ENCODE measurements around the gene RNF215. TPM values are rescaled to one million over a fixed set of nuclear protein-coding genes. Genes with fewer than 3 reads are reported as not detected.

RNF215 gene
- total RNA-seq, 1 experiment from 2014 or later, result 24.7 TPM

DNA sequence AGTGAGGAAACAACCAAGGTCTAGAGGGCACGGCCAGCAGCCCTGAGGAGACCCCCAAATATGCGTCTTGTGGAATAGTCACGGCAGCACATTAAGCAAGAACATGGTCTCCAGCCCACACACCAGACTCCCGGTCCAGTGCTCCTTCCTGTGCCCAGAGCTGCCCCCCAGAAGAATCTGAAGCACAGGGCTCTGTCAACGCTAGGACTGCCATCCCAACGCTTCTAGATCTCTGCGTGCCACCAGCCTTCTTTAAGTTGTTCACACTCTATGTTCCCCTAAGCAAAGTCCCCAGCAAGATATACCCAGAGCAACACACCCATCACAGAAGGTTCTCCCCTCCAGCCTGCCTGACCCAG is 6.1 kb upstream of the RNF215 start:
- peaks cover 17% of the 10 kb centered on the region for H3K27me3 ChIP-seq (ENCODE audit: control insufficient read depth, insufficient read depth, low read length)
- H3K4me3 ChIP-seq (ENCODE audit: insufficient read depth, low read depth, low read length), result no peak overlapping the region
- no peaks in the 10 kb centered on the region for H3K36me3 ChIP-seq (replicated peaks; ENCODE audit: control insufficient read depth, insufficient read depth, low read length)
- DNase-seq, result peak; percentile 22

- DNase-seq, result peak; percentile 64
- Histone ChIP-seq H3K27me3 (ENCODE audit: control insufficient read depth, insufficient read depth, low read length) (peaks cover 14% of the 10 kb centered on the region), H3K36me3 (replicated peaks; ENCODE audit: control insufficient read depth, insufficient read depth, low read length) (no peaks in the 10 kb centered on the region), H3K4me3 (ENCODE audit: insufficient read depth, low read depth, low read length) (no peak overlapping the region)
Observed at GRCh38 chr22:30392661-30393321, 5.6 kb upstream of the RNF215 start.

DNA sequence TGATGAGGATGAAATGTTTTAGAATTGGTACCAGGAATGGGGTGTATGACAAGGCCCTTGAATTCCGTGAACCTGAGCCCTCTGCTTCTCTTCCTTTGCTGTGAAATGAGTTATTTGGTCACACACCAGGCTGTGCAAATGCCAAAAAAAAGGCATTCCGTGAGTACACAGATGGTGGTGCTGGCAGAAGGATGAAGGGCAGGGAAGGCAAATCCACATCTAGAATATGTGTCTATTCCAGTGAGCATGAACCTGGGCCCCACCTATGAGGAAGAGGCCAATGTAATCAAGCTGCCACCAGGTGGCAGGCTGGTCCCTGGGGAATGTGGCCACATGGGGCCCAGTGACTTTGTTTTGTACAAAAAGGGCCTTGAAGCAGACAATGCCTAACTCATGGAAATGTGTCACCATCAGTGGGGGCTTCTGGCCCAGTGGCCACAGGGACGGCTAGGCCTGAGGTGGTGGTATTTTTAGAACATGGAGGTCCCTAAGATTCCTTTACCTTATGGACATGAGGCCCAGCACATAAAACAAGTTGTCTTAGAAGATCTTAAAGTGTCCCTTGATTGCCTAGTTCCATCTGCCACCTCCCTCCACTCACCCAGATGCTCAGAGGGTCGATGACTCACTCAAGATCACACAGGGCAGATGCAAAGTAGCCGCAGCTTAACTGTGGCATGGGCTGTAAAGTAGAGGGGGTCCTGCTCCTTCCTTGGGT is 3.9 kb upstream of the RNF215 start:
- DNase-seq, result peak; percentile 87
- no peak overlapping the region for H3K4me3 ChIP-seq (ENCODE audit: insufficient read depth, low read depth, low read length)
- no peaks in the 10 kb centered on the region for H3K36me3 ChIP-seq (replicated peaks; ENCODE audit: control insufficient read depth, insufficient read depth, low read length)
- H3K27me3 ChIP-seq (ENCODE audit: control insufficient read depth, insufficient read depth, low read length), result peaks cover 5% of the 10 kb centered on the region

DNA sequence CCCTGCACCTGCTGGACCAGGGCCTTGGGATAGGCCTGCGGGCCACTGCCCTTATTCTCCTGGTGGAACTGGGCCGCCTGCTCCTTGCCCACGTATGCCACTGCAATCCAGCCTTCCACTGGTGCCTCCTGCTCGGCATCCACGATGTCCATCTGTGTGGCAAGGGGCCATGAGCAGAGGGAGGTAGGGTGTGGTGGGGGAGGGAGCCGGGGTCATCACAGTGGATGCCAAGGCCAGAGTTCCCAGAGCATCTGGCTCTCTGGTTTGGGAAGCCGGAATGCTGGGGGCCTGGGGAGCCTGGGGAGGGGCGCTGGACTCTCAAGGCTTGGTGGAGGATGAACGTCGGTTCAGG is 627 bp downstream of the RNF215 start:
- Histone ChIP-seq H3K27me3 (ENCODE audit: control insufficient read depth, insufficient read depth, low read length) (no peaks in the 10 kb centered on the region), H3K36me3 (replicated peaks; ENCODE audit: control insufficient read depth, insufficient read depth, low read length) (peaks cover 7% of the 10 kb centered on the region), H3K4me3 (ENCODE audit: insufficient read depth, low read depth, low read length) (peak overlapping the region; percentile 78)
- no peak for DNase-seq

- no peak for DNase-seq
- no peak overlapping the region for H3K4me3 ChIP-seq (ENCODE audit: insufficient read depth, low read depth, low read length)
- no peaks in the 10 kb centered on the region for H3K27me3 ChIP-seq (ENCODE audit: control insufficient read depth, insufficient read depth, low read length)
- peaks cover 7% of the 10 kb centered on the region for H3K36me3 ChIP-seq (replicated peaks; ENCODE audit: control insufficient read depth, insufficient read depth, low read length)
Observed at GRCh38 chr22:30385942-30386341, 1.3 kb downstream of the RNF215 start.

DNA sequence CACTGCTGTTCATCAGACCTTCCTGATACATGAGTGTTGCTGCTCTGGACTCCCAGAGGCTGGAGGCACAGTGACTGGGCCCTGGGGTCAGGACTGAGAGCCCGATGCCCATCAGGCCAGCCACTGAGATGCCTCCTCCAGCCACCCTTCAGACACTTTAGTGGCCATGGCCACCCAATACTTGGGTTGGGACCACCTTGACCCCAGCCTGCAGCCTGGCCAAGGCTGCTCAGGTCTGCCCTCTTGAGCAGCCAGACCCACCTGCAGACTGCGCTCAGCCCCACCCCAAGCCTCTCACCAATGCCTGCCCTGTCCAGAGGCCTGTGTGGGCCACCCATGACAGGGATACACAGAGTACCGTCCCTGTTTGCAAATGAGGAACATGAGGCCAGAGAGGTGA is 4.2 kb downstream of the RNF215 start:
- DNase-seq, result no peak
- no peaks in the 10 kb centered on the region for H3K27me3 ChIP-seq (ENCODE audit: control insufficient read depth, insufficient read depth, low read length)
- peaks cover 9% of the 10 kb centered on the region for H3K36me3 ChIP-seq (replicated peaks; ENCODE audit: control insufficient read depth, insufficient read depth, low read length)
- no peak overlapping the region for H3K4me3 ChIP-seq (ENCODE audit: insufficient read depth, low read depth, low read length)

GRCh38 chr22:30382340-30382739 is 4.9 kb downstream of the RNF215 start:
- no peak for DNase-seq
- peaks cover 12% of the 10 kb centered on the region for H3K36me3 ChIP-seq (replicated peaks; ENCODE audit: control insufficient read depth, insufficient read depth, low read length)
- H3K27me3 ChIP-seq (ENCODE audit: control insufficient read depth, insufficient read depth, low read length), result no peaks in the 10 kb centered on the region

DNA sequence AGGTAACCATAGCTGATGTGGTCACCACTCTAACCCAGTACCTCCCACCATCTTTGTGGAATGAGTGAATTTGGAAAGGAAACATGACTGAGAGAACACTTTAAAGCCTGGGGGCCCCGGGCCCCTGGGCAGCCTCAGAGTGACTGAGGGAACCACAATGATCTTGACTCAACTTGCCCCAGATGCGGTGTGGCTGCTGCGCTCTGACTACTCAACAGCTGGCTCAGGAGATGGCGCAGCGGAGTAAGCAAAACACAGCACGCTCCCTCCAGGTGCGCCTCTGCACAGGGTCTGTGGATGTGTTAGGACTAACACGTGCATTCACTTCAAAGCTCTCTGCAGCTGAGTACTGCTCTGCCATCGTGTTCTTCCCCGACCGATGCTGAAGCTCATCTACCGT is 5.9 kb downstream of the RNF215 start:
- H3K4me3 ChIP-seq (ENCODE audit: insufficient read depth, low read depth, low read length), result no peak overlapping the region
- H3K36me3 ChIP-seq (replicated peaks; ENCODE audit: control insufficient read depth, insufficient read depth, low read length), result peaks cover 15% of the 10 kb centered on the region
- no peaks in the 10 kb centered on the region for H3K27me3 ChIP-seq (ENCODE audit: control insufficient read depth, insufficient read depth, low read length)
- no peak for DNase-seq

More at GRCh38 chr22:30382340-30382739, 4.9 kb downstream of the RNF215 start:
- no peak overlapping the region for H3K4me3 ChIP-seq (ENCODE audit: insufficient read depth, low read depth, low read length)

DNA sequence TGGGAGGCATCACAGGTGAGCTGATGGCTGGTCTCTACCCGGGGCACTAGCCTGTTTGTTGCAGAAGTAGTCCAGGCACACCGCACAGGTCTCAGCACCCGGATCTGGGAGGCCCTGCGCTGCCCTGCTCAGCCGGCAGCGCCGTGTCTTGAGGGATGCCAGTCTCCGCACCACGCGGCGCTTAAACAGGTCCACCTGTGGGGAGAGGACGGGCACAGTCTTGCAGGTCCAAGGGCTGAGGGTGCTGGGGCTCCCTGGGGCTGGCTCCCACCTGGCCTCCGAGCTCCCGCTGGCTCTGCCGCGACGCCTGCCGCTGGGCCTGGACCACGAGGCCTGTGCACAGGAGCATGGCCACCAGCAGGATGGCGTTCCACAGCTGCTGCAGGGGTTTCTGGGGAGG is 7.2 kb downstream of the RNF215 start:
- peaks cover 16% of the 10 kb centered on the region for H3K36me3 ChIP-seq (replicated peaks; ENCODE audit: control insufficient read depth, insufficient read depth, low read length)
- no peak for DNase-seq
- H3K4me3 ChIP-seq (ENCODE audit: insufficient read depth, low read depth, low read length), result no peak overlapping the region
- H3K27me3 ChIP-seq (ENCODE audit: control insufficient read depth, insufficient read depth, low read length), result no peaks in the 10 kb centered on the region

GRCh38 chr22:30375312-30375849 is 11.8 kb downstream of the RNF215 start:
- no peaks in the 10 kb centered on the region for H3K27me3 ChIP-seq (ENCODE audit: control insufficient read depth, insufficient read depth, low read length)
- peaks cover 10% of the 10 kb centered on the region for H3K36me3 ChIP-seq (replicated peaks; ENCODE audit: control insufficient read depth, insufficient read depth, low read length)
- no peak overlapping the region for H3K4me3 ChIP-seq (ENCODE audit: insufficient read depth, low read depth, low read length)

DNA sequence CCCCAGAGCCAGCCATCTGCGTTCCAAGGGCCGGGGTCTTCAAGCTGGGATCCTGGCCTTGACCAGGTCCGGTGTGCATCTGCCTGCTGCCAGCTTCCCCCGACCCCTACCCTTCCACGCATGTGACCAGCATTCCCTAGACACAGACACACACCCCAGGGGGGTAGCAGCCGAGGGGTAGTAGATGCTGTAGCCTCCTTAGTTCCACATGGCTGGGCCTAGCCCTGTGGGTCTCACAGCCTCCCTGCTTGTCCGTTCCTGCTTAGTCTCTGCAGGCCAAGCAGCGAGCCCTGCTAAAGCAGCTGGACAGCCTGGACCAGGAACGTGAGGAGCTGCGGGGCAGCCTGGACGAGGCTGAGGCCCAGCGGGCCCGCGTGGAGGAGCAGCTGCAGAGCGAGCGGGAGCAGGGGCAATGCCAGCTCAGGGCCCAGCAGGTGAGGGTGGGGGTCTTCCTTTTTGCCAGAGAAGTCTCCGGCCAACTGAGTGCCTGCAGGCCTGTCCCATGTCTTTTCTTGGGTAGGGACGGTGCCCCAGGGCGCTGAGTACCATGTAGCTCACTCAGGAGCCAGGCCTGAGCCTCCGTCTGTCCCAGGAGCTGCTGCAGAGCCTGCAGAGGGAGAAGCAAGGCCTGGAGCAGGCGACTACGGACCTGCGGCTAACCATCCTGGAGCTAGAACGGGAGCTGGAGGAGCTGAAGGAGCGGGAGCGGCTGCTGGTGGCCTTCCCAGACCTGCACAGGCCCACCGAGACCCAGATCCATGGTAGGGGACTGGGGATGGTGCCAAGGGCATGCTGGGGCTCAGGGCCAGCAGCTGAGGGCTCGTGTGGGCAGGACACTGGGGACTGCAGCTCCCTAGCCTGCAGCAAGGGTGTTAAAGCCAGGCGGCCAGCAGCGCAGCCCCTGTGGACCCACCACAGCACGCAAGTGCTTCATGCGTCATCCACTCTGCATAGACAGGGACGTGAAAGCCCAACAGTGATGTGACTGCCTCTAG is 13.6 kb downstream of the RNF215 start:
- Histone ChIP-seq H3K4me3 (ENCODE audit: insufficient read depth, low read depth, low read length) (no peak overlapping the region), H3K36me3 (replicated peaks; ENCODE audit: control insufficient read depth, insufficient read depth, low read length) (peaks cover 8% of the 10 kb centered on the region), H3K27me3 (ENCODE audit: control insufficient read depth, insufficient read depth, low read length) (no peaks in the 10 kb centered on the region)
- peak; percentile 67 for DNase-seq

More at GRCh38 chr22:30375312-30375849, 11.8 kb downstream of the RNF215 start:
- DNase-seq, result no peak

- DNase-seq, result no peak
- H3K4me3 ChIP-seq (ENCODE audit: insufficient read depth, low read depth, low read length), result no peak overlapping the region
- H3K36me3 ChIP-seq (replicated peaks; ENCODE audit: control insufficient read depth, insufficient read depth, low read length), result peaks cover 8% of the 10 kb centered on the region
- H3K27me3 ChIP-seq (ENCODE audit: control insufficient read depth, insufficient read depth, low read length), result no peaks in the 10 kb centered on the region
Observed at GRCh38 chr22:30372915-30373314, 14.3 kb downstream of the RNF215 start.

DNA sequence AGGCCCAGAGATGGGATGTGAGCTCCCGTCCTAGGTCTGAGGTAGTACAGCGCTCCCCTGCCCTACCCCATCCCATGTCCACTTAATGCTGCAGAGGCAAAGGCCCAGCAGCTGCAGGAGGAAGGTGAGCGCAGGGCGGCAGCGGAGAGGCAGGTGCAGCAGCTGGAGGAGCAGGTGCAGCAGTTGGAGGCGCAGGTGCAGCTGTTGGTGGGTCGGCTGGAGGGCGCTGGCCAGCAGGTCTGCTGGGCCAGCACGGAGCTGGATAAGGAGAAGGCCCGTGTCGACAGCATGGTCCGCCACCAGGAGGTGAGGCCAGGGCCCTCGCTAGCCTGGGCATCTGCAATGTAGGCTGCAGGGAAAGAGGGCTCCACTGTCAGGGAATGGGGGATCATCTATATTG is 15.2 kb downstream of the RNF215 start:
- DNase-seq, result no peak
- Histone ChIP-seq H3K36me3 (replicated peaks; ENCODE audit: control insufficient read depth, insufficient read depth, low read length) (0 out of 2 replicates have a peak, but pooled peaks cover 1% of the 10 kb centered on the region), H3K4me3 (ENCODE audit: insufficient read depth, low read depth, low read length) (no peak overlapping the region), H3K27me3 (ENCODE audit: control insufficient read depth, insufficient read depth, low read length) (no peaks in the 10 kb centered on the region)

GRCh38 chr22:30371321-30371720 is 15.9 kb downstream of the RNF215 start:
- H3K4me3 ChIP-seq (ENCODE audit: insufficient read depth, low read depth, low read length), result no peak overlapping the region
- peak; percentile 49 for DNase-seq
- no peaks in the 10 kb centered on the region for H3K27me3 ChIP-seq (ENCODE audit: control insufficient read depth, insufficient read depth, low read length)
- 0 out of 2 replicates have a peak, but pooled peaks cover 1% of the 10 kb centered on the region for H3K36me3 ChIP-seq (replicated peaks; ENCODE audit: control insufficient read depth, insufficient read depth, low read length)
